Nucleus accumbens (tissue), 56 donors: Measurements from ENCODE around the gene B3GALNT1.

Source experiments
- DNase-seq, 56 donors: peaks; one replicate each; lab custom pipeline; 2025; lab: John Stamatoyannopoulos, UW

Gene B3GALNT1

DNA sequence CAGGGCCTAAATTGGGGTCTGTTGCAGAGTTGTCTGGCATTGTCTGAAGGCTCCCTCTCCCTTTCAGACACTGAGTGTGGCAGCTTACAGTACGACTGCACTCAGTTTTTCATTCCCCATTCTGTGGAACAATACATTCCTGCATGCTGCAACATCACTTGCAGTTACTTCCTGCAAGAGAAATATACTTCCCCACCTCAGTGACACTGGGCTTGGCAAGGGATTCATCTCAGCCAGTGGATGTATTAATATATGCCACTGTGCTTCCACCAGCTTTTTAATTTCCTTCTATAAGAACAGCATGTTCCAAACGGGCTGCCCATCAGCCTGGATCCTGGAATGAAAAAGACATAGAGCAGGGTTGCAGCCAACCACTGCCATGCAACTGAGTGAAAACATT is 23.1 kb downstream of the B3GALNT1 start:
- no peak for DNase-seq

- DNase-seq, result no peak
These were observed 23.5 kb downstream of the B3GALNT1 start for GRCh38 chr3:161081633-161082032.

GRCh38 chr3:161073181-161073580 is 32.0 kb downstream of the B3GALNT1 start:
- no peak for DNase-seq

DNA sequence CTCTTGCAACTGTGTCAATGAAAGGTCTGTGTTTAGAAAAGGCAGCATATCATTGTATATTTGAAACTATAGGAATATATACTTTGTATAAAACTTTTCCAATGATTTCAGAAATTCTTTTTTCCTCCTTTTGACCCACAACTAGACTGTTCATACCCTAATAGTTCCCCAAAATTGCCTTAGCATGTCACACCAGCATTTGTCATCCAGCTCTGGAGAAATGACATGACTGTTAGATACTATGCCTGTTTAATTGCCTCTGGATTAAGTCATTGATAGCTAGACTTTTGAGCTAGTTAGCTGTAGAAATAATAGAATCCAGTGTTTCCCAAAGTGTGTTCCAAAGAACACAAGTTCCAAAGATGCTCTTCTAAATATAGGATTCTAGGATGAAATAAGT is 32.4 kb downstream of the B3GALNT1 start:
- no peak for DNase-seq

DNA sequence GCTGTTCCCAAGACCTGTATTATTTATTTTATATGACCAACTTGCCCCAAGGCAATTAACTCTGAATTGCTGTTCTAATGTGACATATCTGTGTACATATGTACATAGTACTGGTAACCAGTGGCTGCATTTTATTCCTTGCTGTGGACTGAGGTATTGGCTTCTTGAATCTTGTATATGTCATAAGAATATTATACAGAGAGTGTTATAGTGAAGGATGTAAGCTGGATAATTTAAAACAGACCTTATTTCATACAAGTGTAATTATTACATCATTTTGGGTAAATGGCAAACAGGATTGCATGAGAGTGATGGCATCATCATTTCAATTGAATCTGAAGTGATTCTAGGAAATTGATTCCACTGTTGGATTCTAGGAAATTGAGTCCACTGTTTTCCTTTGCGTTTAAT is 32.9 kb downstream of the B3GALNT1 start:
- DNase-seq, result no peak

- DNase-seq, result no peak
These were observed 34.0 kb downstream of the B3GALNT1 start for GRCh38 chr3:161070980-161071663.

GRCh38 chr3:161070252-161070930 is 34.8 kb downstream of the B3GALNT1 start:
- DNase-seq, result no peak

GRCh38 chr3:161069511-161070251 is 35.5 kb downstream of the B3GALNT1 start:
- peak in 3 of 56 donors; percentile 10 to 36 (median 16) for DNase-seq

GRCh38 chr3:161067335-161067734 is 37.8 kb downstream of the B3GALNT1 start:
- DNase-seq, result no peak

- peak in 6 of 56 donors; percentile 6 to 35 (median 14) for DNase-seq
These were observed 38.2 kb downstream of the B3GALNT1 start for GRCh38 chr3:161066930-161067329.

DNA sequence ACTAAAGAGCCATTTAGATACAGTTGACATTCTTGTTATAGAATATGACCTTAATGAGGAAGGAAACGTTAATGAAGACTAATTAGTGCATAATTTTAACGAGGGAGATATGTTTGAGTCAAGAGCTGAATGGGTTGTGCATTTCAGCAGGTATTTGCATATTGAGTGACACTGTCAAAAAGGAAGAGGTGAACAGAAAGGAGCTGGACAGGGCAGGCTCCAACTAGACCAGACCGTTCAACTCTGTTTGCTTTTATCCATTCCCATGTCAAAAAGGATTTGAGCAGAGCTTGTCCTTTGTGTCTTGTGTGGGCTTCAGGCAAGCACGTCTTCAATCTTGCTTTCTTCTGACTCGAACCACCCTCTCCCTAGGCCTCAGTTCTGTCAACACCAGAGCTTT is 40.7 kb downstream of the B3GALNT1 start:
- no peak for DNase-seq

DNA sequence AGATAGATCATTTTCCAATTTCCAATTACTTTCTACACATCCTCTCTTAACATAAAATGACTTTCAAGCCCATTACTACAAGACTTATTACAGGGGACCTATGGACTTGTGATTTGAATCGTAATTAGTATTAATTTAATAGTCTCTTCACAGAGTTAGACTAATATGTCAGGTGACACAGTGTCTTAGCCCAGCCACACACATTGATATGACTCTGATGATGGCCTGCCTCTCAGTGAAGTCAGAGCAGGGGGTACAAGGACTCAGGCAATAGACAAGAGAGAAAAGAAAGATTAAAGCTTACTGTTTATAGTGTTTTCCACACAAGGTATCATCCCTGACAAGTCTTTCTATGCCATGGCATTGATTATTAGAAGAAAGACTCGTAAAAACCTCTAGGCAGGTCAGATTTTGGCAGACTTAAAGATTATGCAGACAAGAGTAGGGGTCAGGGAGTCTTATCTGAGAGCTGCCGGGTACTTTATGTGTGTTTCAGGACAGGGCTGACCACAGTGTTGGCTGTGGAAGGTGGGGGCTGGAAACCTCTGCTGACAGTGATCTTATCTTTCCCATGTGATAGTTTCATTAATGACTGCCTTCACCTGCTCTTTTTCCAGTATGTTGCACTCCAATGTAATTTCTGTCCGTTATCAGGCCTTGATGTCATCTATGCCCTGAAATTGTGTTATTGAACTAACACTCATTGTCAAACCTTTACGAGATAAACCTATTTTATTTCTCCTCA is 50.1 kb downstream of the B3GALNT1 start:
- DNase-seq, result no peak

GRCh38 chr3:161051856-161052255 is 53.3 kb downstream of the B3GALNT1 start:
- no peak for DNase-seq

- DNase-seq, result no peak
These were observed 54.2 kb downstream of the B3GALNT1 start for GRCh38 chr3:161050935-161051334.

GRCh38 chr3:161049683-161050248 is 55.4 kb downstream of the B3GALNT1 start:
- DNase-seq, result no peak

GRCh38 chr3:161043336-161044035 is 61.7 kb downstream of the B3GALNT1 start:
- DNase-seq, result no peak

DNA sequence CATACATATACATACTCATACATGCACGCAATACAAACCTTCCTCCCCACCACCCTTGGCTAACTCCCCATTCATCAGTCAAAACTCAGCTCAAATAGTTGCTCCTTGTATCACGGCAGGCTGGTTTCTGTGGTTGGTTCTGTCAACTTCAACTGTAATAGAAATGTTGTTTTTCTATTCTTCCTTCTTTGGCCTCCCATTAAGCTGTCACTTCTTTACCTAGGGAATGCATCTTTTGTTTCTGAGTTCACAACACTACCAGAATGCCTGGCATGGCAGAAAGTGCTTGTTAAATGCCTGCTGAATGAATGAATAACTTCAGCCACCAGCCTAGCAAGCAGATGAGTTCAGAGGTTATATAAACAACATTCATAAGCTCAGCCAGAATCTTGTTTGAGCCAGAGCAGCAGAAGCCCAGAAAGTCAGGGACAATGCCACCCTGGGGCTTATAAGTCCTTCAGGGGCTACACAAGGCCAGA is 63.1 kb downstream of the B3GALNT1 start:
- DNase-seq, result no peak

DNA sequence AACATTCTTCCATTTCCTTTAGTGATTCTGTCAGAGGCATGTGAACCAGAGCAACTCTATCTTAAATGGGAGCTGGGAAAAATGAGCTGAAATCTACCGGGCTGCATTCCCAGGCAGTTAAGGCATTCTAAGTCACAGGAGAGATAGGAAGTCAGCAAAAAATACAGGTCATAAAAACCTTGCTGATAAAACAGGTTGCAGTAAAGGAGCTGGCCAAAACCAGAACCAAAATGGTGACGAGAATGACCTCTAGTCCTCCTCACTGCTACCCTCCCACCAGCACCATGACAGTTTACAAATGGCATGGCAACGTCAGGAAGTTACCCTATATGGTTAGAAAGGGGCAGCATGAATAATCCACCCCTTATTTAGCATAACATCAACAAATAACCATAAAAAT is 66.4 kb downstream of the B3GALNT1 start:
- no peak for DNase-seq

GRCh38 chr3:161035711-161036110 is 69.4 kb downstream of the B3GALNT1 start:
- DNase-seq, result no peak
